Mammary epithelial cell (primary cell): ENCODE measurements around the gene ANK3.

Source experiments
- CTCF ChIP-seq, 2 donors: IDR thresholded peaks in 1 of 2; conservative IDR thresholded peaks in 1 of 2; 2 replicates each; pipeline ENCODE4 v1.5.1; 2011 to 2012; ENCODE audit warnings: inconsistent platforms in 2 of 2, low read length in 2 of 2, mild to moderate bottlenecking in 2 of 2, control low read depth in 1 of 2, low read depth in 1 of 2; ENCODE audit not compliant: insufficient read depth in 1 of 2; ENCODE audit errors: extremely low read depth in 1 of 2
- EZH2 ChIP-seq: IDR thresholded peaks from 2 replicates; pipeline ENCODE4 v1.6.1; 2012; ENCODE audit warnings: low read length, inconsistent platforms, borderline replicate concordance

GRCh38 chr10:60286559-60286958 lies 103.1 kb downstream of the ANK3 start:
- no peak for TF ChIP-seq CTCF (conservative IDR thresholded peaks at IDR 0.05 in 1 of 2, IDR thresholded peaks at IDR 0.05 in 1 of 2; ENCODE audit: extremely low read depth in 1 of 2, insufficient read depth in 1 of 2, low read depth in 1 of 2, low read length in 2 of 2)
- no peak for TF ChIP-seq EZH2
